HG03457 (cell line): ENCODE results near the gene ANGPTL2.
"Not testable (repeated sequence)": the region's sequence is repeated elsewhere in the genome, so short reads cannot be mapped to it uniquely, and the experiment has no call there.

Experiments
- ATAC-seq: cut with Tn5 transposase; IDR thresholded peaks from one replicate; pipeline ENCODE4 v1.9.1; 2021; ENCODE audit warnings: moderate number of reproducible peaks; ENCODE audit not compliant: unreplicated experiment

The ANGPTL2 gene

GRCh38 chr9:127122176-127123063, at the start of gene ANGPTL2:
Gene ANGPTL2 (minus strand): TSS chr9:127122635. CDS start chr9:127108731, 13,904 bp downstream.
- no peak for ATAC-seq

- ATAC-seq, result not testable (repeated sequence)
These were observed 48.9 kb upstream of the ANGPTL2 start for GRCh38 chr9:127171348-127171747.

GRCh38 chr9:127170652-127171051, 48.2 kb upstream of the ANGPTL2 start:
- ATAC-seq, result no peak

GRCh38 chr9:127170103-127170502, 47.7 kb upstream of the ANGPTL2 start:
- ATAC-seq, result no peak

GRCh38 chr9:127169575-127169883, 47.1 kb upstream of the ANGPTL2 start:
- ATAC-seq, result no peak

GRCh38 chr9:127168756-127169574, 46.5 kb upstream of the ANGPTL2 start:
- ATAC-seq, result no peak

- ATAC-seq, result no peak
These were observed 45.3 kb upstream of the ANGPTL2 start for GRCh38 chr9:127167560-127168326.

GRCh38 chr9:127166651-127167524, 44.5 kb upstream of the ANGPTL2 start:
- ATAC-seq, result peak; percentile 53

GRCh38 chr9:127166111-127166510, 43.7 kb upstream of the ANGPTL2 start:
- no peak for ATAC-seq

- ATAC-seq, result no peak
These were observed 42.7 kb upstream of the ANGPTL2 start for GRCh38 chr9:127165116-127165515.

GRCh38 chr9:127163409-127163808, 41.0 kb upstream of the ANGPTL2 start:
- no peak for ATAC-seq

GRCh38 chr9:127162864-127163365, 40.5 kb upstream of the ANGPTL2 start:
- no peak for ATAC-seq

GRCh38 chr9:127162046-127162863, 39.8 kb upstream of the ANGPTL2 start:
- no peak for ATAC-seq

- ATAC-seq, result no peak
These were observed 38.7 kb upstream of the ANGPTL2 start for GRCh38 chr9:127161081-127161624.

- no peak for ATAC-seq
These were observed 37.6 kb upstream of the ANGPTL2 start for GRCh38 chr9:127159949-127160610.

- no peak for ATAC-seq
These were observed 36.9 kb upstream of the ANGPTL2 start for GRCh38 chr9:127159325-127159801.

GRCh38 chr9:127158786-127159324, 36.4 kb upstream of the ANGPTL2 start:
- no peak for ATAC-seq
